ENCODE results near the gene WNT4.

- TF ChIP-seq NR3C1 (CRISPR knock-in tag; conservative IDR thresholded peaks at IDR 0.05; ENCODE audit: low read depth) (no peak), ARID4B (CRISPR knock-in tag; IDR thresholded peaks at IDR 0.05; ENCODE audit: borderline replicate concordance) (no peak)
These were observed 46.0 kb upstream of the WNT4 start for GRCh38 chr1:22188914-22189313.

Data from WTC11 (cell line).